NCI-H2196 treated with DMSO at 0.1 percent for 48 hours (cell line): ENCODE measurements around the gene DNAH3.
"Not testable (repeated sequence)": the region's sequence is repeated elsewhere in the genome, so short reads cannot be mapped to it uniquely, and the experiment has no call there.

Experiments
- DNase-seq: peaks from one replicate; lab custom pipeline; 2025; ENCODE audit not compliant: unreplicated experiment; lab: John Stamatoyannopoulos, UW

DNAH3 gene

GRCh38 chr16:21169249-21169981 is 18.8 kb upstream of the DNAH3 start:
- no peak for DNase-seq

- DNase-seq: no peak
These were observed 17.4 kb upstream of the DNAH3 start for GRCh38 chr16:21167929-21168602.

GRCh38 chr16:21167360-21167759 is 16.7 kb upstream of the DNAH3 start:
- no peak for DNase-seq

GRCh38 chr16:21166561-21166961 is 15.9 kb upstream of the DNAH3 start:
- no peak for DNase-seq

GRCh38 chr16:21164521-21165168 is 14.0 kb upstream of the DNAH3 start:
- DNase-seq: no peak

- DNase-seq: no peak
These were observed 12.9 kb upstream of the DNAH3 start for GRCh38 chr16:21163576-21163975.

- DNase-seq: no peak
These were observed 12.1 kb upstream of the DNAH3 start for GRCh38 chr16:21162661-21163151.

- no peak for DNase-seq
These were observed 10.6 kb upstream of the DNAH3 start for GRCh38 chr16:21161211-21161610.

- DNase-seq: no peak
These were observed 9.6 kb upstream of the DNAH3 start for GRCh38 chr16:21160276-21160675.

GRCh38 chr16:21159281-21159951 is 8.8 kb upstream of the DNAH3 start:
- no peak for DNase-seq

GRCh38 chr16:21158208-21159110 is 7.8 kb upstream of the DNAH3 start, which contains the start of gene LDAF1:
Gene LDAF1 (plus strand): TSS chr16:21158674. CDS start chr16:21161183, 2,509 bp downstream.
- peak; percentile 62 for DNase-seq

- no peak for DNase-seq
These were observed 7.0 kb upstream of the DNAH3 start for GRCh38 chr16:21157632-21158031.

GRCh38 chr16:21156767-21157467 is 6.3 kb upstream of the DNAH3 start:
- peak; percentile 45 for DNase-seq

- not testable (repeated sequence) for DNase-seq
These were observed 5.4 kb upstream of the DNAH3 start for GRCh38 chr16:21156011-21156410.

GRCh38 chr16:21153124-21153729 is 2.6 kb upstream of the DNAH3 start:
- not testable (repeated sequence) for DNase-seq

- not testable (repeated sequence) for DNase-seq
These were observed 1.7 kb upstream of the DNAH3 start for GRCh38 chr16:21152160-21153030.

GRCh38 chr16:21145738-21146137 is 4.9 kb downstream of the DNAH3 start:
- no peak for DNase-seq

GRCh38 chr16:21134053-21134452 is 16.6 kb downstream of the DNAH3 start:
- no peak for DNase-seq
